Karpas-422 (cell line): Measurements from ENCODE around the gene DUSP10. TPM values are rescaled to one million over a fixed set of nuclear protein-coding genes. Genes with fewer than 3 reads are reported as not detected.
A peak's percentile ranks its signal among the peaks of the same experiment; 100 is the strongest.

ENCODE experiments used
- DNase-seq: peaks from one replicate; pipeline ENCODE4 v3.0.0-alpha.2; 2015
- H2AFZ ChIP-seq: fragments of 200-600 bp; sonication (generic); 2 replicates; pipeline ENCODE4 v1.6.1; 2014; ENCODE audit warnings: antibody characterized with exemption, low read length, mixed read lengths
- H3K27ac ChIP-seq: fragments of 200-600 bp; sonication (generic); 2 replicates; pipeline ENCODE4 v1.5.1; 2014; ENCODE audit warnings: mild to moderate bottlenecking, low read length, moderate library complexity
- H3K27me3 ChIP-seq: fragments of 200-600 bp; sonication (generic); 2 replicates; pipeline ENCODE4 v1.6.1; 2014; ENCODE audit warnings: low read length, mixed read lengths
- H3K36me3 ChIP-seq: fragments of 200-600 bp; sonication (generic); 2 replicates; pipeline ENCODE4 v1.6.1; 2014; ENCODE audit warnings: low read length, mixed read lengths; ENCODE audit not compliant: insufficient read depth
- H3K4me1 ChIP-seq: fragments of 200-600 bp; sonication (generic); 2 replicates; pipeline ENCODE4 v1.6.1; 2014; ENCODE audit warnings: mild to moderate bottlenecking, low read length, mixed read lengths
- H3K4me2 ChIP-seq: fragments of 200-600 bp; sonication (generic); 2 replicates; pipeline ENCODE4 v1.6.1; 2014; ENCODE audit warnings: low read length, low read depth, mild to moderate bottlenecking; ENCODE audit not compliant: poor library complexity, severe bottlenecking
- H3K4me3 ChIP-seq: fragments of 200-600 bp; sonication (generic); 2 replicates; pipeline ENCODE4 v1.5.1; 2014; ENCODE audit warnings: mild to moderate bottlenecking, antibody characterized with exemption, low read length, mixed read lengths
- H3K79me2 ChIP-seq: fragments of 200-600 bp; sonication (generic); 2 replicates; pipeline ENCODE4 v1.6.1; 2014; ENCODE audit warnings: mild to moderate bottlenecking, low read length, mixed read lengths
- H3K9ac ChIP-seq: fragments of 200-600 bp; sonication (generic); 2 replicates; pipeline ENCODE4 v1.6.0; 2014; ENCODE audit warnings: low read length
- H3K9me2 ChIP-seq: fragments of 200-600 bp; sonication (generic), shearing (Covaris generic); replicated peaks from 2 replicates; pipeline ENCODE4 v1.6.0; 2014; ENCODE audit warnings: mild to moderate bottlenecking, low read length, moderate library complexity; ENCODE audit not compliant: insufficient read depth
- H3K9me3 ChIP-seq: fragments of 300-700, 200-600 bp; sonication (generic); 2 replicates; pipeline ENCODE4 v1.6.1; 2014; ENCODE audit warnings: low read length, mixed read lengths
- H4K20me1 ChIP-seq: fragments of 200-600 bp; sonication (generic); 2 replicates; pipeline ENCODE4 v1.6.1; 2014; ENCODE audit warnings: mild to moderate bottlenecking, antibody characterized with exemption, low read length, low read depth; ENCODE audit not compliant: insufficient read depth
- total RNA-seq: library from RNA; depleted of rRNA; stranded (reverse); fragments of >200 nt; shearing (Covaris generic); gene quantifications from 2 replicates; pipeline ENCODE4 v1.2.3, GENCODE V29; 2014; ENCODE audit warnings: low replicate concordance

DUSP10 gene
- total RNA-seq, 1 experiment from 2014 or later = 1.1 TPM

DNA sequence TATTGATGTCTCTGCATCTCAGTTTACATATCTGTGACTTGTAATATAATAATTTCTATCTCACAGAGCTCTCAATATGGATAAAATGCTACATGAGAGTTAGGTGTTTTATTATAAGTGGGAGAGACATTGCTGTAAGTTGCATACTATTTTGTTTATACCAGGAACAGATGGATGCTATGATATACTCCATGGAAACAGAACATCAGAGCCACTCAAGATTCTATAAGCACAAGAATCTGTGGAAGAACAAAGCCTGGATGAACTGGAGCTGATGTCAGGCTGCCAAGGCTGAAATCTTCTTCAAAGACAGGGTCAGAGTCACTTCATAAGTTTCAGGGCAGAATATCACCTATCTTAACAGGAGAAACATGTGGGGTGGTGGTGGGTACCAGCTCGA, 30.2 kb downstream of the DUSP10 start:
- peaks cover 5% of the 10 kb centered on the region for H3K4me1 ChIP-seq
- no peak overlapping the region for H3K4me3 ChIP-seq

GRCh38 chr1:221711063-221711577, 30.8 kb downstream of the DUSP10 start:
- no peaks in the 10 kb centered on the region for H3K36me3 ChIP-seq
- peaks cover 5% of the 10 kb centered on the region for H3K4me1 ChIP-seq
- no peak overlapping the region for H3K4me2 ChIP-seq
- no peak overlapping the region for H3K27ac ChIP-seq
- no peaks in the 10 kb centered on the region for H4K20me1 ChIP-seq
- H3K9me2 ChIP-seq = no peaks in the 10 kb centered on the region
- H3K9me3 ChIP-seq = no peaks in the 10 kb centered on the region
- H2AFZ ChIP-seq = no peak overlapping the region
- no peak overlapping the region for H3K4me3 ChIP-seq
- no peak for DNase-seq
- no peak overlapping the region for H3K9ac ChIP-seq
- no peaks in the 10 kb centered on the region for H3K27me3 ChIP-seq
- H3K79me2 ChIP-seq = no peaks in the 10 kb centered on the region

More for the DNA sequence above, 30.2 kb downstream of the DUSP10 start:
- Histone ChIP-seq H3K79me2 (no peaks in the 10 kb centered on the region), H4K20me1 (no peaks in the 10 kb centered on the region), H3K36me3 (no peaks in the 10 kb centered on the region), H2AFZ (no peak overlapping the region), H3K9me3 (no peaks in the 10 kb centered on the region), H3K27me3 (no peaks in the 10 kb centered on the region), H3K9me2 (no peaks in the 10 kb centered on the region), H3K9ac (no peak overlapping the region), H3K27ac (no peak overlapping the region), H3K4me2 (no peak overlapping the region)
- DNase-seq = no peak

GRCh38 chr1:221709854-221710253, 32.0 kb downstream of the DUSP10 start:
- Histone ChIP-seq H3K9ac (no peak overlapping the region), H3K27me3 (no peaks in the 10 kb centered on the region), H3K4me1 (peaks cover 5% of the 10 kb centered on the region), H4K20me1 (no peaks in the 10 kb centered on the region), H3K79me2 (no peaks in the 10 kb centered on the region), H3K9me2 (no peaks in the 10 kb centered on the region), H3K4me2 (no peak overlapping the region), H3K27ac (no peak overlapping the region), H3K4me3 (no peak overlapping the region), H3K36me3 (no peaks in the 10 kb centered on the region), H3K9me3 (no peaks in the 10 kb centered on the region), H2AFZ (no peak overlapping the region)
- no peak for DNase-seq

GRCh38 chr1:221708987-221709386, 32.9 kb downstream of the DUSP10 start:
- DNase-seq = peak; percentile 43
- H3K27me3 ChIP-seq = no peaks in the 10 kb centered on the region
- no peak overlapping the region for H3K27ac ChIP-seq
- H2AFZ ChIP-seq = no peak overlapping the region
- no peak overlapping the region for H3K4me2 ChIP-seq
- no peak overlapping the region for H3K4me3 ChIP-seq
- no peak overlapping the region for H3K9ac ChIP-seq
- no peaks in the 10 kb centered on the region for H4K20me1 ChIP-seq
- H3K9me2 ChIP-seq = no peaks in the 10 kb centered on the region
- H3K4me1 ChIP-seq = peaks cover 5% of the 10 kb centered on the region
- H3K36me3 ChIP-seq = no peaks in the 10 kb centered on the region
- H3K9me3 ChIP-seq = no peaks in the 10 kb centered on the region
- H3K79me2 ChIP-seq = no peaks in the 10 kb centered on the region

- Histone ChIP-seq H3K27me3 (no peaks in the 10 kb centered on the region), H3K9ac (no peak overlapping the region), H4K20me1 (no peaks in the 10 kb centered on the region), H3K27ac (no peak overlapping the region), H3K9me3 (no peaks in the 10 kb centered on the region), H2AFZ (no peak overlapping the region), H3K4me1 (peaks cover 5% of the 10 kb centered on the region), H3K4me3 (no peak overlapping the region), H3K36me3 (no peaks in the 10 kb centered on the region), H3K9me2 (no peaks in the 10 kb centered on the region), H3K4me2 (no peak overlapping the region), H3K79me2 (no peaks in the 10 kb centered on the region)
- DNase-seq = peak; percentile 45
These were observed 33.8 kb downstream of the DUSP10 start for GRCh38 chr1:221708076-221708571.

- Histone ChIP-seq H3K9me3 (no peaks in the 10 kb centered on the region), H2AFZ (no peak overlapping the region), H3K4me2 (no peak overlapping the region), H3K4me1 (peaks cover 5% of the 10 kb centered on the region), H3K27me3 (no peaks in the 10 kb centered on the region), H3K79me2 (no peaks in the 10 kb centered on the region), H4K20me1 (no peaks in the 10 kb centered on the region), H3K9me2 (no peaks in the 10 kb centered on the region), H3K9ac (no peak overlapping the region), H3K36me3 (no peaks in the 10 kb centered on the region), H3K4me3 (no peak overlapping the region), H3K27ac (no peak overlapping the region)
- DNase-seq = no peak
These were observed 34.9 kb downstream of the DUSP10 start for GRCh38 chr1:221706876-221707582.

GRCh38 chr1:221706191-221706590, 35.7 kb downstream of the DUSP10 start:
- no peak for DNase-seq
- Histone ChIP-seq H3K9me3 (no peaks in the 10 kb centered on the region), H3K4me3 (no peak overlapping the region), H3K9ac (no peak overlapping the region), H2AFZ (no peak overlapping the region), H3K4me2 (no peak overlapping the region), H4K20me1 (no peaks in the 10 kb centered on the region), H3K4me1 (peaks cover 5% of the 10 kb centered on the region), H3K79me2 (no peaks in the 10 kb centered on the region), H3K27me3 (no peaks in the 10 kb centered on the region), H3K27ac (no peak overlapping the region), H3K9me2 (no peaks in the 10 kb centered on the region), H3K36me3 (no peaks in the 10 kb centered on the region)

DNA sequence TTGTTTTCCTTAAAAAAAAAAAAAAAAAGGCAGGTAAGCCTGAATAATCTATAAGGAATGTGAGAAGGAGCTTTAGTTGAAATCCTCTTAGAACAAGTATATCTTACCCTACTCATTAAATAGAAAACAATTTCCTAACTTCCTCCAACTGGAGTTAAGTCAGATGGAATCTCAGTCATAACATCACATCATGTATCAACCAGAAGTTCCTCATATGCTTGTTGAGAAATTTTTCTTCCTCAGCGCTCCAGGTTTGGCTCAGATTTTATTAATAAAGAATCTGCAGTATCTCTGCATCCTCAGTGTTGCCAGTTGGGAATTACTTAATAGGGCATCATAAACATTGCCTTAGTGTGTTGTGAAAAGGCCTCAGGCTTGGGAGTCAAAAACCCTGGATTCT, 37.6 kb downstream of the DUSP10 start:
- Histone ChIP-seq H4K20me1 (no peaks in the 10 kb centered on the region), H2AFZ (no peak overlapping the region), H3K9me3 (no peaks in the 10 kb centered on the region), H3K4me1 (peaks cover 5% of the 10 kb centered on the region), H3K4me2 (no peak overlapping the region), H3K9ac (no peak overlapping the region), H3K79me2 (no peaks in the 10 kb centered on the region), H3K27me3 (no peaks in the 10 kb centered on the region), H3K9me2 (no peaks in the 10 kb centered on the region), H3K27ac (no peak overlapping the region), H3K36me3 (no peaks in the 10 kb centered on the region), H3K4me3 (no peak overlapping the region)
- DNase-seq = no peak
